RWPE1 (cell line): Measurements from ENCODE around the gene SCAMP3.
"Not testable (repeated sequence)": the region's sequence is repeated elsewhere in the genome, so short reads cannot be mapped to it uniquely, and the experiment has no call there.

Experiments used
- CTCF ChIA-PET: fragments of 350-600 bp; sonication (Branson Sonifier 250); formaldehyde crosslinking; extraction: SDS; loops from one replicate; lab custom pipeline; 2021; lab: Yijun Ruan, JAX
- POLR2A ChIA-PET: fragments of 400-600 bp; formaldehyde crosslinking; extraction: SDS; loops from one replicate; lab custom pipeline; 2020; ENCODE audit warnings: antibody characterized with exemption; ENCODE audit not compliant: low non-redundant PET; lab: Yijun Ruan, JAX
- DNase-seq: peaks from one replicate; pipeline ENCODE4 v3.0.0; 2012; ENCODE audit warnings: low spot score
- H3K27ac ChIP-seq: fragments of 450-650 bp; 2 replicates; pipeline ENCODE4 v1.5.1; 2017
- CTCF ChIP-seq: fragments of 450-650 bp; conservative IDR thresholded peaks from 2 replicates; pipeline ENCODE4 v1.5.1; 2017; ENCODE audit warnings: low read depth, mild to moderate bottlenecking

The SCAMP3 gene

GRCh38 chr1:155226910-155227260, 35.3 kb downstream of the SCAMP3 start:
- no peak for DNase-seq
- CTCF ChIA-PET: interaction anchor here (0.8 to 2.8 kb wide), 3 partner anchors 9 to 23 kb away, joined by 3 to 22 read pairs (median 13); partner anchors contain the start of gene THBS3
- TF ChIP-seq CTCF: peak; percentile 35; the same call in 1 of the 2 replicates
- H3K27ac ChIP-seq: peak overlapping the region; percentile 90
- POLR2A ChIA-PET: interaction anchor here (0.6 to 1.2 kb wide), 4 partner anchors 14 to 24 kb away, joined by 3 to 4 read pairs (median 4); a partner anchor contains a TSS

GRCh38 chr1:155226188-155226909, 35.8 kb downstream of the SCAMP3 start:
- ChIA-PET CTCF (interaction anchor here (0.8 to 2.8 kb wide), 3 partner anchors 10 to 24 kb away, joined by 3 to 22 read pairs (median 13); partner anchors contain the start of gene THBS3), POLR2A (interaction anchor here (0.6 to 1.2 kb wide), 4 partner anchors 15 to 23 kb away, joined by 3 to 4 read pairs (median 4); a partner anchor contains a TSS)

GRCh38 chr1:155225404-155225759, 36.8 kb downstream of the SCAMP3 start:
- CTCF ChIA-PET: interaction anchor here (1.1 to 2.2 kb wide), 3 partner anchors 18 to 52 kb away, joined by 5 to 22 read pairs (median 7); partner anchors contain the start of genes KRTCAP2 and THBS3
- POLR2A ChIA-PET, DNase-seq: not testable (repeated sequence)
- H3K27ac ChIP-seq: peak overlapping the region; percentile 90

More at GRCh38 chr1:155226188-155226909, 35.8 kb downstream of the SCAMP3 start:
- peak; percentile 67 for TF ChIP-seq CTCF
- peak; percentile 73 for DNase-seq
- H3K27ac ChIP-seq: peak overlapping the region; percentile 90

GRCh38 chr1:155223047-155223446, 39.1 kb downstream of the SCAMP3 start:
- ChIA-PET CTCF (no interaction called here), POLR2A (no interaction called here)
- DNase-seq: no peak
- H3K27ac ChIP-seq: no peak overlapping the region
- TF ChIP-seq CTCF: no peak

- POLR2A ChIA-PET, CTCF ChIA-PET, DNase-seq: not testable (repeated sequence)
- peak overlapping the region; percentile 51 for H3K27ac ChIP-seq
Measured at GRCh38 chr1:155220211-155220965, 41.8 kb downstream of the SCAMP3 start.

- TF ChIP-seq CTCF: no peak
- CTCF ChIA-PET: interaction anchor here (0.7 kb wide), 1 partner anchor 12 kb away, joined by 3 read pairs; no protein-coding TSS in a partner anchor
- no peak for DNase-seq
- POLR2A ChIA-PET: no interaction called here
- peak overlapping the region; percentile 37; the same call in 1 of the 2 replicates for H3K27ac ChIP-seq
Measured at GRCh38 chr1:155219592-155220031, 42.5 kb downstream of the SCAMP3 start.

- no peak for TF ChIP-seq CTCF
- H3K27ac ChIP-seq: peak overlapping the region; percentile 37; the same call in 1 of the 2 replicates
- ChIA-PET POLR2A (no interaction called here), CTCF (interaction anchor here (0.7 kb wide), 1 partner anchor 12 kb away, joined by 3 read pairs; no protein-coding TSS in a partner anchor)
- no peak for DNase-seq
Measured at GRCh38 chr1:155218854-155219591, 43.1 kb downstream of the SCAMP3 start.

GRCh38 chr1:155214702-155215101, 47.5 kb downstream of the SCAMP3 start:
- POLR2A ChIA-PET, DNase-seq, CTCF ChIA-PET, H3K27ac ChIP-seq: not testable (repeated sequence)

- DNase-seq, CTCF ChIA-PET, POLR2A ChIA-PET, H3K27ac ChIP-seq: not testable (repeated sequence)
Measured at GRCh38 chr1:155212051-155212440, 50.1 kb downstream of the SCAMP3 start.
